Osteoblast (primary cell): Measurements from ENCODE around the gene COL27A1. TPM values are rescaled to one million over a fixed set of nuclear protein-coding genes. Genes with fewer than 3 reads are reported as not detected.
A peak's percentile ranks its signal among the peaks of the same experiment; 100 is the strongest.

ENCODE experiments used
- DNase-seq: peaks from one replicate; pipeline ENCODE4 v3.0.0; 2011; ENCODE audit warnings: low spot score, mixed read lengths; ENCODE audit not compliant: insufficient read length; ENCODE audit errors: missing footprints
- H2AFZ ChIP-seq: 2 replicates; pipeline ENCODE4 v1.6.0; 2011; ENCODE audit warnings: mild to moderate bottlenecking, low read length
- H3K27ac ChIP-seq: 2 replicates; pipeline ENCODE4 v1.5.1; 2011; ENCODE audit warnings: mild to moderate bottlenecking, low read depth, low read length, moderate library complexity
- H3K27me3 ChIP-seq: 2 replicates; pipeline ENCODE4 v1.6.0; 2012; ENCODE audit warnings: mild to moderate bottlenecking, control low read depth, inconsistent platforms, low read length, moderate library complexity; ENCODE audit not compliant: insufficient read depth
- H3K36me3 ChIP-seq: 2 replicates; pipeline ENCODE4 v1.5.1; 2011; ENCODE audit warnings: mild to moderate bottlenecking, low read length, control low read depth, moderate library complexity; ENCODE audit not compliant: insufficient read depth
- H3K4me1 ChIP-seq: 2 replicates; pipeline ENCODE4 v1.5.1; 2011; ENCODE audit warnings: mild to moderate bottlenecking, low read length, control low read depth, moderate library complexity; ENCODE audit not compliant: insufficient read depth
- H3K4me2 ChIP-seq: 2 replicates; pipeline ENCODE4 v1.6.0; 2011; ENCODE audit warnings: mild to moderate bottlenecking, low read length; ENCODE audit not compliant: insufficient read depth
- H3K4me3 ChIP-seq: fragments of 200-600 bp; sonication (generic); 3 replicates; pipeline ENCODE4 v1.5.1; 2012; ENCODE audit warnings: mild to moderate bottlenecking, low read length, inconsistent platforms; ENCODE audit not compliant: insufficient read depth
- H3K79me2 ChIP-seq: 2 replicates; pipeline ENCODE4 v1.6.0; 2012; ENCODE audit warnings: mild to moderate bottlenecking, low read length, control low read depth, inconsistent platforms; ENCODE audit not compliant: insufficient read depth
- H3K9me3 ChIP-seq: 2 replicates; pipeline ENCODE4 v1.5.1; 2011; ENCODE audit warnings: low read depth, low read length, control low read depth
- H4K20me1 ChIP-seq: 2 replicates; pipeline ENCODE4 v1.6.0; 2012; ENCODE audit warnings: mild to moderate bottlenecking, low read length, control low read depth; ENCODE audit not compliant: insufficient read depth
- CTCF ChIP-seq: IDR thresholded peaks from 2 replicates; pipeline ENCODE4 v1.5.1; 2011; ENCODE audit warnings: mild to moderate bottlenecking, low read depth, low read length, moderate library complexity; ENCODE audit errors: extremely low read depth
- total RNA-seq: library from RNA; depleted of rRNA; stranded (reverse); fragments of >200 nt; gene quantifications from 2 replicates; pipeline ENCODE4 v1.2.3, GENCODE V29; 2012

Gene COL27A1
- 10.1 and 11.8 TPM in 2 replicates for total RNA-seq

GRCh38 chr9:114155263-114155994 lies at the start of gene COL27A1:
TSS of gene COL27A1 (plus strand) at chr9:114155537. CDS start at chr9:114155951, 414 bp downstream.
- Histone ChIP-seq H3K4me2 (peak within 1 kb of the TSS; percentile 98), H2AFZ (peak within 1 kb of the TSS; percentile 93), H3K9me3 (no peaks in the 10 kb centered on the region), H3K4me3 (peak within 1 kb of the TSS; percentile 79), H3K79me2 (no peaks in the 10 kb centered on the region), H3K4me1 (peaks cover 19% of the 10 kb centered on the region), H3K27ac (peak within 1 kb of the TSS; percentile 33), H3K36me3 (no peaks in the 10 kb centered on the region), H4K20me1 (peaks cover 19% of the 10 kb centered on the region), H3K27me3 (peaks cover 27% of the 10 kb centered on the region)
- peak; percentile 99 for DNase-seq
- peak; percentile 71 for TF ChIP-seq CTCF

- DNase-seq = peak; percentile 14
- Histone ChIP-seq H3K4me1 (peaks cover 10% of the 10 kb centered on the region), H3K4me3 (no peak overlapping the region), H4K20me1 (no peaks in the 10 kb centered on the region), H3K27me3 (peaks cover 12% of the 10 kb centered on the region), H2AFZ (peak overlapping the region; percentile 64), H3K79me2 (no peaks in the 10 kb centered on the region), H3K4me2 (no peak overlapping the region), H3K27ac (no peak overlapping the region), H3K9me3 (no peaks in the 10 kb centered on the region), H3K36me3 (no peaks in the 10 kb centered on the region)
- TF ChIP-seq CTCF = no peak
Observed at GRCh38 chr9:114107286-114108001, 47.9 kb upstream of the COL27A1 start.

GRCh38 chr9:114108016-114108833 lies 47.1 kb upstream of the COL27A1 start:
- TF ChIP-seq CTCF = peak; percentile 98
- Histone ChIP-seq H3K27me3 (peaks cover 12% of the 10 kb centered on the region), H3K9me3 (no peaks in the 10 kb centered on the region), H2AFZ (peak overlapping the region; percentile 64), H3K4me3 (no peak overlapping the region), H3K4me2 (no peak overlapping the region), H3K27ac (no peak overlapping the region), H3K4me1 (peaks cover 17% of the 10 kb centered on the region), H3K79me2 (no peaks in the 10 kb centered on the region), H3K36me3 (no peaks in the 10 kb centered on the region), H4K20me1 (no peaks in the 10 kb centered on the region)
- peak; percentile 98 for DNase-seq
